Astrocyte of the hippocampus (primary cell): ENCODE measurements around the gene PACSIN2.
"Not testable (repeated sequence)": the region's sequence is repeated elsewhere in the genome, so short reads cannot be mapped to it uniquely, and the experiment has no call there.

ENCODE experiments used
- DNase-seq: peaks from one replicate; pipeline ENCODE4 v3.0.0; 2011; ENCODE audit warnings: low read depth, low spot score

PACSIN2 gene

DNA sequence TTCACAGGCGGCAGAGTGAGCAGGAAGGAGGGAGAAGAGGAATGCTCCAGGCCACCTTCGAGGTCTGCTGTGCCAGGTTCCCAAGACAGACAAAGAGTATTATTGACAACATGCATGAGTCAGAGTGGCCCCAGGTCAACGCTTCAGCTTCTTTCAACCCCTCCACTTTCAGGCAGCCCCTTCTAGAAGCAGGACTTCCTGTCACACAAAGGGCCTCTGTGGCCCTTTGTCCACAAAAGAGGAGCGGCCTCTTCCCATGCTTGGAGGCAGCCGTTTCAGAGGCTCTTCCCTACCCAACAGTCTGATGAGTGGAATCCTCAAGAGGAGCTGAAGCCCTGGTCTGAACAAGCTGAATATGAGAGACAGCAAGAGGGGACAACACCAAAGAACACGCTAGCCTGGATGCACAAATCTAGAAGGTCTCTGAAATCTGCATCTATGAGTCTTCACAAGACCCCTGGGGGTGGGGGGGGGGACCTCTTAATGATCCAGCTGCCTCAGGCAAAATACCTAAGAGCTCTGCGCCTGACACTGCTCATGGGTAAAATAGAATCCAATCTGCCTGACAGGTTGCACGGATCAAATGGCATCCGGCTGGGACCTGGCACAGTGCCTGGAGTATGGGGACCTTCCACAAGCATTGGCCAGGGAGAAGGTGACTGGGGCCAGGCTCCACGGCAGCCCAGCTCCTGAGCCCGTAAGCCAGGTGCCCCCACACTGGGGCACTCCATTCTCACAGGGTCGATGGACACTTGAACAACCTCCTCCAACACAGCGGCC lies 67.5 kb downstream of the PACSIN2 start:
- peak; percentile 55 for DNase-seq

DNA sequence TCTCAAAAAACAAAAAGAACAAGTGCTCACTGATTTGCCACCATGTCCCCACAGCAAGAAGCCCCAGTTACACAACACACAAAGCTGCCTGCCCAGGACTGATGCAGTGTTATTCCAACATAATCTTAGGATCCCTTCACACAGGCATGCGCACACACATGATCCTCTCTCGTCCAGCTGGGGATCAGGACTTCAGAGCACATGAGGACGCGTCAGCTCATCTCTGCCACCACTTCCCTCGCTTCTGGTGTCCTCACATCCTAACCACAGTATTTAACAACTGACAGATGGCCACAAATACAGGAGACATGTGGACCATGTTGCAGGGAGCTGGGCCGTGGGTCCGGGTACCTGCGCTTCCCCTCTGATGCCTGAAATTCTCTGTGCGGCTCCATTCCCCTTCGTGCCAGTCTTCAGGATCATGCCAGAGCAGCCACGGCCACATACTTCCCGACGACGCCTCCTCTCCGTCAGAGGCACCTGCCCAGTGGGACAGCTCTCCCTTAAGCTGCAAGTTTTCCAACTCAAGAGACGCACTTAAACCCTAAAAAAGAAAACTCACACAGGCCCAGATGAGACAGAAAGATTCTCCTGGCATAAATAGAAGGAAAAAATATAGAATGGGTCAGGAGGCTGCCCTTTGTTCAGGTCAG lies 68.3 kb downstream of the PACSIN2 start:
- DNase-seq = no peak

DNA sequence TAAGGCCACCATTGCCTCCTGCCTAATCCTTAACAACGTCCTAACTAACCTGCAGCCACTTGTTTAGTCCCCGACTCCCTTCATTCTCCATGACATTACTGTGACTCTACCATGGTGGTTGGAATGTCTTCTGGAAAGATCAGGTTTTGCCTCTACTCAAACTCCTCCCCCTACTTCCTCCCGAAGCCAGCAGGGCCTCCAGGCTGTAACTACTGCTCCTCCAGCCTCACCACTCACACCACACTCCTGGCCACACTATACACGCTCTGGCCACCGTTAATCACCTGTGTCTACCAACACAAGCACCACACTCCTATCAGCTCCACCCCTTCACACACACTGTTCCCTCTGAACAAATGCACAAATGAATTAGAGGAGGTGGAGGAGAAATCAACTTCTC lies 69.2 kb downstream of the PACSIN2 start:
- DNase-seq = no peak

DNA sequence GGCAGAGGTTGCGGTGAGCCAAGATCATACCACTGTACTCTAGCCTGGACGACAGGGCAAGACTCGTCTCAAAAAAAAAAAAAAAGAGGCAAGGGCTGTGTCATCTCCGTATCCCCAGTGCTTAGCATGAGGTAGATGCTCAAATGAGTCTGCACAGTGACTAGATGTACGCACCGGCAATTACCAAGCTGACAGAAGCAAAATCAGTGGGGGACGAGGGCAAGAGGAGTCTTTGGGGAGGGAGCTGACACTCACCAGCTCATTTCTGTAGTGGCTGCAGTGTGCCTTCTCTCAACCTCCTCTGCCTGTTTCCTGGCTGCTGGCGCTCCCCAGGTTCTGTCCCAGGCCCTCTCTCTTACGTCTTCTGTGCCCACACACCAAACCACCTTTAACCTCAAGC lies 69.9 kb downstream of the PACSIN2 start:
- DNase-seq = no peak

DNA sequence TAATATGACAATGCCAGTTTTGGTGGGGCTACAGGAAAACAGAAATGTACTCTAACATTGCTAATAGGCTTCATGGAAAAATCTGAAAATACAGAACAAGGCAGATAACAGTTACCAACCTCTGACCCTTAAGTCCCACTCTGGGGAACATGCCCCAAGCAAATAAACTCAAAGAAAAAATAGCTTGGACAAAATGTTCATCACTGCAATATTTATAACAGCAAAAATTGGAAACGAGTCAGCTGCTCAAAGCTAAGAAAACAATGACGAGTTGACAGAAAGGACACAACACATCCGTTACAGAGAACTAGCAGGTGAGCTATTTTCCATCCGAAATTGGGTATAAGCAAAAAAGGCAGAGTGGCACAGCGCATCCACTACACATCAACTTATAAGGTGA lies 70.5 kb downstream of the PACSIN2 start:
- no peak for DNase-seq

DNA sequence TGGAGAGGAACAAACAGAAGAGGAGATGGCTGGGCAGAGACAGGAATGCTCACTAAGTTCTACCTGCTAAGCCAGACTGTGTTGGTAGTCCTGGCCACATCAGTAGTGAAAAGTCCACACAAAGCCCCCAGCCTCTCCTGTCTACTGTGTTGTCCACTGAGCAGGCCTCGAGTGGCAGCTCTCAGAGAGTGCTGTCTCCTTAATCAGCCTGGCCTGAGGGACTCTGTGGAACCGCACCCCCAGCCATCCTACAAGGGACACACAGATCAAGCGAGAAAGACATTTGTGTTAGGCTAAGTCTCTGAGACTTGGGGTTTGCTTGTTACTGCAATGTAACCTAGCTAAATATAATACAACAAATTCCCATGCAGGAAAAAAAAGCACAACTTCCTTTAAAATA lies 71.0 kb downstream of the PACSIN2 start:
- no peak for DNase-seq

DNA sequence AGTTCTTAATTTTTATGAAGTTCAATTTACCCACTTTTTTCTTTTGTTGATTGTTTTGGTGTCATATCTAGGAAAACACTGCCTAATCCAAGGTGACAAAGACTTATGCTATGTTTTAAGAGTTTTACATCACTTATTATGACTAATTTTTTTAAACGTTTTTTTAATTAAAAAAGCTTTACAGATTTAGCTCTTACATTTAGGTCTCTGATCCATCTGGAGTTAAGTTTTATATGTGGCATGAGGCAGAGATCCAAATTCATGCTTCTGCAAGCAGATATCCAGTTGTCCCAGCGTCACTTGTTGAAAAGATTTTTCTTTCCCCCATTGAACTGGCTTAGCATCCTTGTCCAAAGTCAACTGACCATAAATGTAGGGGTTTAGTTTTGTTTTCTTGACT lies 72.6 kb downstream of the PACSIN2 start:
- no peak for DNase-seq

DNA sequence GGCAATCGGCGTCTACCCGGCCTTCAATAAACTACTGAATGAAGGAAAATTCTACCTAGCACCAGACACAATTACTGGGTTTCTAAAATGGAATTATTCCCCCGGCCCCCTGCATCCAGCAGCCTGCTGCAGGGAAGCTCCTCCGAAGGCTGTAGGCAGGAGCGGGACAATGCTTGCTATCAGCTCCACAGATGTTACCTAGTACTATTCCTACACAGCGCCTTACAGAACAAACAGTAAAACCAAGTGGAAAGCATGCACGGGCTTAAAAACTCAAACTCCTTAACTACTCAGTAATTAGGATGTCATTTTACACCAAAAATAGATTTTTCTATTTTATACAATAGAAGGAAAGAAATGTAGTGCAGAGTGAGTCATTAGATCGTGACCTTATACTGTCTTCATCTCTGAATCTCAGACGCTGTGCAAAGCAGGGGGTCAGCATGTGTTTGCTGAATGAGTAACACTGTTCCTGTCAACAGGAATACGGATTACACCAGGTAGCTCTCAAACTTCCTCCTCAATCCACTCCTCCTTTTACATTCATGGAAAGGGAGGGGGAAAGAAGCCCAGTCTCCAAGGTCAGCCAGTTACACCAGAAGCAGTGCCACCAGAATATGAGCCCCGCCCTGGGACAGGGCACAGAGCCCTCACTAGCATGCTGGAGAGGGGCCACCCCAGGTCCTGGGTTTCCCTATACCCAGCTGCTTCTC lies 74.9 kb downstream of the PACSIN2 start:
- peak; percentile 62 for DNase-seq

DNA sequence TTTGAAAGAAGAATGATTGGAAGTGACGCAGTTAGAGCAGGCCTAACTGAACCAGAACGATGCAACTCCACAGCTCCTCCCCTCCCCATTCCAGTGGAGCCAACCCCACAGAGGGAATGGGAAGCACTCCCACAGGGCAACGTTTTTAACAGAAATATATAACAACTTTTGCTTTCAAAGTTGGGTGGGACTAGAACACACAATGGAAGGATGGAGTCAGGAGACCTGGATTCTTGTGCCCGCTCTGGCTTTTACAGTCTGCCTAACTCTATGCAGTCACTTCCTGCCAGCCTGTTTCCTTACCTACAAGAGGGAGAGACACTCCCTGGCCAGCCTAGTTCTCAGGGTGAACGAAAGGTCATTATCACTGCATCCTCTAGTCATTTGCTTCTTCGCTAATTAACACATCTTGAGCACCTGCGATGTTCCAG lies 75.5 kb downstream of the PACSIN2 start:
- DNase-seq = no peak

DNA sequence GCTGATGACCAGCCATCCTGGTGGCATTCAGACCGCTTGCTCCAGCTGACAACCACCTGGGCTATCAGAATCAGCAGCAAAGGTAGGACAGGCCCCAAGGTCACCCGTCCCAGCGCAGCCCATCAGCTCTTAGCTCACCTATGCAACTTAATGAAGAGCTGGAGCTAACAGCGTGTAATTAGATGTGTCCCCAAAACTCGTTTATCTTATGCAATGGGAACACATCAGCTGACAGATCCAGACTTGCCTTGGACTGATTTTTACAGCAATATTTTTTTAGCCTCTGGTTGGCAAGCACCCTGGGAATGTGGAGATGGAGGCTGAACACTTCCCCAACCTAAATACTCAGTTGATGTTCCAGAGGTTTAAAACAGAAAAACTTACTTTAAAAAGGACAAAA lies 76.0 kb downstream of the PACSIN2 start:
- DNase-seq = no peak

DNA sequence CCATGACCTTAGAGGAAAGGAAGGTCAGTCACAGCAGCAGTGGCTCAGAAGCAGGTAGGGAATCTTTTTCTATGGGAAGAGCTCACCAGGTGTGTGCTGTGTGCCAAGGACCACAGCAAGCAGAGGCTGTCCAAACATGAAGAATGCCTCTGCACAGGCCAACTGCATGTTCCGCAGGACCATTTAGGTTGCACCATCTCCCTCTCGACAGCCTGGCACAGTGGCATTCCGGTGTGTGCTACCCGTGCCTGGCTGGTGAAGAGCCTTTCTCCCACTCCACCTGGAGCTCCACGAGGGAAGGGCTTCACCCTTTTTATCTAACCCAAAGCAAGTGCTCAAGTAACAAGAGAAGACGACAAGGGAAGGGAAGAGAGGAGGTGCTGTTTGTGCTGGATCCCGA lies 76.5 kb downstream of the PACSIN2 start:
- DNase-seq = no peak

DNA sequence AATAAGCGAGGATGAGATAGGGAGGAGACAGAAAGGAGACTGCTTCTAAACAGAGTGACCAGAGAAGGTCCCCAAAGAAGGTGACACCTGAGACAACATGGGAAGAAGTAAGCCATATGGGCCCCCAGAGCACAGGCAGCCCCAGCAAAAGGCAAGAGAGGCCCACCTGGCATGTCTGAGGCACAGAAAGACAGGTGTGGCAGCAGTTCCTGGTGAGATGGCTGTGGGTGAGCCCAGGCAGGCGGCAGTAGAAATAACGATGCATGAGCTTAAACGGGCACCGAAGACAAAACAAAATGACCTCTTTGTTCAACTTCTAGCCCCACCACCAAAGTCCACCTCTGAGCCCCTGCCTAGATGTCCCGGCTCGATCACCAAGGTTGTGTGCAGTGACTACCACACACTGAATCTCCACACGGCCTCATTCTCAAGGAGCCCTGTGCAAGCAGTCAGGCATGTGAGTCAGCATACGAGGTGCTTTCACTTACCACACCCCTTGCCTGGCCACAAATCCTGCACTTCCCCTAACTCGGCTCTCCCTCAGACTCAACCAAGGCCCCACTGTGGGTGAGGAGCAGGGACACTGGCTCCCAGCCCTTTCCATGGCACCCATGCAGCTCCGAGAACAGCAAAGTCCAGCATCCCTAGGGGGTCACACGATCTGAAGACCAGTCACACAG lies 77.6 kb downstream of the PACSIN2 start:
- DNase-seq = peak; percentile 84

DNA sequence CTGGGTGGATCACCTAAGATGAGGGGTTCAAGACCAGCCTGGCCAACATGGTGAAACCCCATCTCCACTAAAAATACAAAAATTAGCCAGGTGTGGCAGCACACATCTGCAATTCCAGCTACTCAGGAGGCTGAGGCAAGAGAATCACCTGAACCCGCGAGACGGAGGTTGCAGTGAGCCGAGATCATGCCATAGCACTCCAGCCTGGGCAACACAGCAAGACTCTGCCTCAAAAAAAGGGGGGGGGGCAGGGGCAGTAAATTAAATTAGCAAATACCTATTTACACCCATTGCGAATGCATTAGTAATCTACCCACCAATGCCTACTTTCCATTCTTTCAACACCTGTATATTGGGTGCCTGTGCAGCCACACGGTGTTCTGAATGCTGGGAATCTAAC lies 78.3 kb downstream of the PACSIN2 start:
- not testable (repeated sequence) for DNase-seq

DNA sequence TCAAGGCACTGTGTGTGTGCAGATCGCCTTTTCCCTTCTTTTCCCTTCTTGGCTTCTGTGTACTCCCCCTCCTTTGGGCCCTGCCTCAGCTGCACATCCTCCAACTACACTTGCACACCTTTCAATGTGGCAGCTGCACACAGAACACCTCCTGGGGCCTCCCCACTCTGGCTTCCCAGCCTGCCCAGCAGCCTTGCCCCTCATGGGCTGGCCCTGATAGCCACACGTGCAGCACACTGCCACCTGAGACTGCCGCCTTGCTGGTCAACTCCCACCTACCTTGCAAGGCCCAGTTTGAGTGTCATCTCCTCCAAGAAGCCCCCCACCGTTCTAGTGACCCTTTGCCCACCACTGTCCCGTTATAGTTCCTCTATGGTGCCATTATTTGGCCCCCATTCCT lies 80.6 kb downstream of the PACSIN2 start:
- no peak for DNase-seq

DNA sequence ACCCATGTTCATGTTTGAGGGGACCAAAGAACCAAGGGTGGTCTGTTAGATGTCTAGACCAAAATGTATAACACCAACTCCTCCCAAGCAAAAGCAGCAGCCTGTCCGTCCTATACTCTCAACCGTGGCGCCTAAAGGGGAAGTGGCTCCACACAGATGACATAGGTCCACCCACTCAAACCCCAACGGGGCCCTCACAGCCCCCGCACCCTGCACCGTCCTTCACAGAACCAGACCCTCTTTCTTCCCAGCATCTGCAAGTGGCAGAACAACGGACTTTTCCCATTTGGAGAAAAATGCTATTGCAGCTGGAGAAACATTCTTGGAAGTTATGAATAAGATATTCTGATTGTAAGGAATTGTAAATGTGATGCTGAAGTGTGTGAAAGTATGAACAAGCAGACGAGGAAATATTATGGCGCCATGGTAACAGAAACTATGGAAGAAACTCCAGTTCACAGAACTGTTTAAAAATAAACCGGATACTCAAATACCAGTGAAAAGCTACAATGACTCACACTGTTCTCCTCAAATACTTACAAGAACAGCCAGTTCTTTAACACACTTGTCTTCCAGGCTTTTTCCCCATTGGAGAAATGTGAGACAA lies 81.4 kb downstream of the PACSIN2 start:
- DNase-seq = peak; percentile 89

DNA sequence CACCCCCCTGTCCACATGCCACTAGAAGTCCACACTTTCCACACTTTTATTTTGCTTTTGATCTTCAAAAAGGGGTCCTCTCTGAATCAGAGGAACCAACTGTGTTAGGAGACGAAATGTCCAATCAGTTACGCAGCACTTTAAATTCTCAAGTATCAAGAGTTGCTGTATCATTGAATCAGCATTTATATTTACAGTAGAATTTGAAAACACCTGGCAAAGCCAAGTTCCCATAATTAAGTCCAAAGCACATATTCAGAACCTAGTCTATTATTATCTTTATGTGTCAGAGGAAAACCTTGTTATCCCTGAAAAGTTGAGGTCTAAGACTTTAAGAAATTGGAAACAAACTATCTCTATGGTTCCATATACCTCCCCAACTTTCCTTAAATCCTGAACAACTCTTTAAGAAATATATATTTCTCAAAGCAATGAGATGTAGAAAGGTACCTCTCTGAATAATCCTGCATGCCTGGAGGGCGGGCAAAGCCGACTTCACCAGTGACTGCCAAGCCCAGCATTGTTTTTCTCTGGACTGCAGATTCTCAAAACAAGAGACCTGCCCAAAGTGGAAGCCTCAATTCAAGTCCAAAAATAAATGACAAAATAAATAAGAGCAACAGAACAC lies 82.0 kb downstream of the PACSIN2 start:
- DNase-seq = peak; percentile 44

DNA sequence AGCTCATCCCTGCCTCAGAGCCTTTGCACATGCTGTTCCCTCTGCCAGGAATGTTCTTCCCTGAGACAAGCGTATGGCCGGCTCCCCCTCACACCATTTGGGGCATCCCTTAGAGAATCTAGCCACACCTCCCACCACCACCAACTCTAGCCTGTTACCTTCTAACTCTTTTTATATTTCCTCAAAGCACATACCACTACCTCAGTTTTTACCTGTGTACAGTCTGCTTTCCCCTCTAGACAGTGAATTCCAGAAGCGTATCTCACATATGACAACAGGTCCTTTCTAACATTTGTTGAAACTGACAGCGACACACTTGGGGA lies 82.8 kb downstream of the PACSIN2 start:
- no peak for DNase-seq

DNA sequence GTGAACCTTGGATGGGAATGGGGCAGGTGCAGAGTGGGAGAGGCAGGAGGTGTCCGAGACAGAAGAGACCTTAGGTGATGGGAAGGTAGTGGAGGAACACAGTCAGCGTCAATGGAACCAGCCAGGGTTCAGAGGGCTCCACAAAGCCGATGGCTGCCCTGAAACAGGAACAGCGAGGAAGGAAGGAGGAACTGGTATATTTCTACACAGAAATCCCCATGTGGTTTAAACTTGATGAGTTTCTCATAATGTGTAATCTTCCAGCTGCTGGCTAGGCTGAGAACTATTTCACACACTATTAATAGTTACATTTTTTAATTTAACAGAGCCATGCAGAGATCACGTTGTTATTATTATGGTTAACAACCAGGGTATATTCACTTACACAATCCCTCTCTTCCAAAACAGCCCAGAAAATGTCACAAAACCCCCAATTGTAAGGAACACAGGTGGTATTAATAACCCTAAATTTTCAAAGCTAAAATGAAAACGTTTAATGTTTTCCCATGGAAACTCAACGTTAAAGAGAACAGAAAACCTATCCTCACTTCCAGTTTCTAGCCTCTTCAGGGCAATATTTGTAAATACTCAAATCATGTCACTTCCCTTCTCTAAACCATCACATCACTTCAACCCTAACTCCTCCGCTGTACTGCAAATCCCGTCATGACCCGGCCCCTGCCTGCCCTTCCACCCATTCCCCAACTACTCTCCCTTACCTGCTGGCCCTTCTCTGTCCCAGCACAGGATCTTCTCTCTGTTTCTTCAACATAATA lies 83.3 kb downstream of the PACSIN2 start:
- no peak for DNase-seq

DNA sequence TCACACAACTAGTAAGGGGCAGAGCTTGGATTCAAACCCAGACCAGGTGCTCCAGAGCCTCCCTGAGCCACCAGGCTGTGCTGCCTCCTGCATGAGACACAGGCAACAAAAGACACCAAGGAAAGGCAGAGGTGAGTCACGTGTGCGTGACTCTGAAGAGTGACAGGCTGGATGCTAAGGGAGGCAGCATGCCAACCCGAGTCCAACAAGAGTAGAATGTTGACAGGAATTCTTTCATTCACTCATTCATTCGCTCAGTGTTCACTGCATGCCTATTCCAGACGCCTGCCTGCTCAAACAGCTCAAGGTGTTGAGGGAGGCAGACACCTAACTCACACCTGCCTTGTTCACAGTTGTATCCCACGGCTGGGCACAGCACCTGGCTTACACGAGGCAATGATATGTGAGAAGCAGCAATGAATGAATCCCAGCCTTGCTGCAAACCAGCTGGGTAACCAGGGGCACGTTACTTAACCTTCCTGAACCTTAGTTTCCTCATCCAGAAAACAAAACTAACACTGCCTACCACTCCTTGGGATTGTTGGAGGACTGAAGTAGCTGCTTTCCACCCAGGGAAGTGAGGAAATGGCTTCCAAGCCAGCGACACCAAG lies 84.0 kb downstream of the PACSIN2 start:
- DNase-seq = peak; percentile 81

DNA sequence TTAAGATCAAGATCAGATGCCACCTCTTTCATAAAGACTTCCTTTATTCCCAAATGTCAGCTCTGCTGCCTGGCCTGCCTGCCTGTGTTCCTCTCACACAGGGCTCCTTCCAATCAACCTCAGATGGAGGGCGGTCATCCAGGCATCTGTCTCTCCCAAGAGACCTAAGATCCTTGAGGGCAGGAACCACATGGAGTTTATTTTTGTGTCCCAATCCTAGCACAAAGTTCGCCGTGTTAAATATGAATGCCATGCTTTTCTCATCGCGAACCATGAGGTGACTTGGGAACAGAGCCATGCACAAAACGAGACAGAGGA lies 85.2 kb downstream of the PACSIN2 start:
- no peak for DNase-seq
